GDM1 (cell line): ENCODE data around the gene EIF2S2.

Experiments
- DNase-seq: peaks from one replicate; lab custom pipeline; 2025; lab: John Stamatoyannopoulos, UW

Gene EIF2S2

DNA sequence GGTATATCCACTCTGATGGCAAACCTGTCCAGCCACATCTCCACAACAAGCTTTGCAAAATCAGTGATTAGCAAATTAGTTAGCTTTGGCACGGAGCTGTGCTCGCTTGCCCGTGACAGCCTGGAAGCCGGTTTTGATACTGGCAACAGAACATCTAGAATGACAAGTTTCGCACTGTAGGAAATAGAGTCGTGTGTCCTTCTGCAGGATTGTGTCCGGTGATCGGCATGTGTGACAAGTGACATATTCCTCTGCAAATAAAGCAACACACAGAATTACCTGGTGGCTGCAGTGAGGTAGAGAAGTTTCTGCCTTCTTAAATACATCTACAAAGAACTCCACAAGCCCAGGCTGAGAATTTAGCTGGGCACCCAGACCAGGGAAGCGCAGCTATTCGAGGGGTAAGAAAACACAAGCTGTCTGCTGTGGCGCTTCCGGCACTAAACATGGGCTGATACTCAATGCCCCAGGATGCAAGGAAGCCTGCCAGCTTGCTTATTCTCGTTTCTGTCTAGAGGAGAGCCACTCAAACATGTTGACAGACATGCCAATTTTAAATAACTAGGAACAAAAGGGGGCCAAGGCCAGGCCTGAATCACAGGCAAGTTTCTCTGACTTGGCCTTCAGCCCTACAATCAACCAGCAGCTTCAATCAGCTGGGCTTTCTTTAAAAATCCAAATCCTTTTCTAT lies 22.2 kb downstream of the EIF2S2 start:
- no peak for DNase-seq

- no peak for DNase-seq
Observed at GRCh38 chr20:34089175-34089479, 22.9 kb downstream of the EIF2S2 start.

- no peak for DNase-seq
Observed at GRCh38 chr20:34088305-34089174, 23.5 kb downstream of the EIF2S2 start.

- DNase-seq = no peak
Observed at GRCh38 chr20:34085544-34086040, 26.5 kb downstream of the EIF2S2 start.

DNA sequence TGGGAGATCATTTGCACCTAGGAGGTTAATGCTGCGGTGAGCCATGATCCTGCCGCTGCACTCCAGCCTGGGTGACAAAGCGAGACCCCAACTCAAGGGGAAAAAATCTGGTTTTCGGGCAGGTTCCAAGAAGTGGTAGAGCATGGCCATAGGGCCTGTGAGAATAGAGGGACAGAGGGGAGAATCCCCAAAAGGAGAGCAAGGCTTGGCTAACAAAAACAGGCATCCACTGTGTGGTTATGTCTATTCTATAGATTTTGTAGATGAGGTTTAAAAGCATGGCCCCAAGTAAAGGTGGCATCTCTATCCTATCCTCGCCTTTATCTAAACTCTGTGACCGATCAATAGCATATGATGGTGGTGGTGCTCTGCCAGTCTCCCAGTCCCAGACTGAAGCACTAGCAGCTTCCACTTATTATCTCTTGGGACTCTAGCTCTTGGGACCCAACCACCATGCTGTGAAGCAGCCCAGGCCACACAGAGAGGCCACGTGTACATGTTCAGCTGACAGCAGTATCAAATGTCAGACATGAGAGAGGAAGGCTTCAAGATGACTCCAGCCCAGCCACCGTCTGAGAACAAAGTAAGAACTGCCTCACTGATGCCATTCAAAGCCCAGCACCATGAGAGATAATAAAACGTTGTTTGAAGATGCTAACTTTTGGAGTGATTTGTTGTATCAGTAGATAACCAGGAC lies 27.7 kb downstream of the EIF2S2 start:
- DNase-seq = no peak

DNA sequence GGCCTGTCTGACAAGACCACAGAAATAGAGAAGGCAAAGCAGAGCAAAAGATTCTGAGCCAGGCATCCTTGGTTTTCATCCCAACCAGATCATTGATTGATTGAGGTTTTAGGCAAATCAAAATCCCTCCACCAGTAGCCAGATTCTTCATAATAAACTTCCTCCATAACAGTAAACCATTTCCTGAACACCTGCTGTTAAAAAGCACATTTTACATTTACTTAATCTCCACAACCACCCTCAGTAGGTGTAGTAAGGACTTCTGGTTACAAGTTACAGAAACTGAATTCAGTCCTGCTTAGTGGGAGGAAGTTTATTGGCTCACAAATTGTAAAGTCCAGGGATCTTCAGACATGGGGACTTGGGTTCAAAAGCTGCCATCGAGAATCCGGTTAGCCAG lies 28.3 kb downstream of the EIF2S2 start:
- no peak for DNase-seq

- DNase-seq = no peak
Observed at GRCh38 chr20:34083137-34083536, 28.9 kb downstream of the EIF2S2 start.

GRCh38 chr20:34082232-34082887 lies 29.7 kb downstream of the EIF2S2 start:
- no peak for DNase-seq

GRCh38 chr20:34079818-34080217 lies 32.2 kb downstream of the EIF2S2 start:
- DNase-seq = no peak

- DNase-seq = no peak
Observed at GRCh38 chr20:34078540-34078939, 33.5 kb downstream of the EIF2S2 start.

DNA sequence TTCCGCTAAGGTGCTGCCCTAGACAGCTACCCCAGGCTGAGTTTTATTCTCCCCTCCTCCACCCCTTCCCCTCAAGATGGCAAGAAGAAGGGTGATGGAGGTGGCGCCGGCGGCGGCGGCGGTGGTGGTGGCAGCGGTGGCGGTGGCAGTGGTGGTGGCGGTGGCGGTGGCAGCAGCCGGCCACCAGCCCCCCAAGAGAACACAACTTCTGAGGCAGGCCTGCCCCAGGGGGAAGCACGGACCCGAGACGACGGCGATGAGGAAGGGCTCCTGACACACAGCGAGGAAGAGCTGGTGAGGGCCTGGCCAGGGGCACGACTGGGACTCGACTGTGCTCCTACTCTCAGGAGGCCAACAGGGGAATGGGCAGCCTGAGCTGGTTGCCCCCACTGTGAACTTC lies 35.1 kb downstream of the EIF2S2 start:
- DNase-seq = no peak

DNA sequence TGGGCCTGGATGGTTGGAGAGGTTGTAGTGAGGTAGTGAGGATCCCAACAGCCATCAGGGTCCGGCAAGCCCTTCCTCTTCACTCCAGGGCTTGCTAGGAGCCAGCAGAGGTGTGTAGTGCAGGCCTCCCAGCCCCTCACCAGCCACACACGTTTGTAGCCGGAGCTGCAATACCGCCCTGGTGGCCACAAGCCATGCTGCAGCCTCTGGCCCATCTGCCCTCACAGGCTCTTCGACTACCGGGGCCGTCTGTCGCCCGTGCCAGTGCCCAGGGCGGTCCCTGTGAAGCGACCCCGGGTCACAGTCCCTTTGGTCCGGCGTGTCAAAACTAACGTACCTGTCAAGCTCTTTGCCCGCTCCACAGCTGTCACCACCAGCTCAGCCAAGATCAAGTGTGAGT lies 36.4 kb downstream of the EIF2S2 start:
- DNase-seq = no peak

DNA sequence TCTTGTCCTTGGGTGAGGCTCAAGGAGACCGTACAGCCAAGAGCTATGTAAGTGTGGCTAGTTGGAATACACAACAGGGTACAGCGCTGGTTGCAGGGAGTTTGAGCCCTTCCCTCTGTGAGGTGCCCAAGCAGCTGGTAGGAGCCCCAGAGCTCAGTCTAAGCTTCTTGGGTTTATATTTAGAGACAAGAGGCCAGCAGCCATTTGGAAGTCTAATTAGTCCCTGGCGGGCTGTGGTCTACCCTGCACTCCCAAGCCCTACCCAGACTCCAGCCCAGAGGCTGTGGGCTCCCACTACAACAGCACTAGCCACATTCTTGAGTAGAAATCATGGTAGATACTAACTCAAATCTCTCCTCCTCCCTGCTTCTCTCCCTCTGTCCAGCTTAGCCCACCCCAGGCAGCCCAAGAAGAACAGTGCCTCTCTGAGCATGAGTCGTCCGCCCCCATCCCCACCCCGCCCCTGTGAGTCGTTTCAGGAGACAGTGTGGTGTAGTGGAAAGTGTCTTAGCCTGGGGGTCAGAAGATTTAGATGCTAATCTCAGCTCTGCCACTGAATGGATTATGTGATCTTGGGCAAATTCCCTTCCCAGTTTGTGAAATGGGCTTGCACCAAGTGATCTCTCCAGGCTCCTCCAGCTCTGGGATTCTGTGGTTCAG lies 37.8 kb downstream of the EIF2S2 start:
- no peak for DNase-seq

GRCh38 chr20:34072778-34073177 lies 39.3 kb downstream of the EIF2S2 start:
- DNase-seq = no peak

- DNase-seq = no peak
Observed at GRCh38 chr20:34072076-34072475, 40.0 kb downstream of the EIF2S2 start.

GRCh38 chr20:34070859-34071258 lies 41.2 kb downstream of the EIF2S2 start:
- no peak for DNase-seq

DNA sequence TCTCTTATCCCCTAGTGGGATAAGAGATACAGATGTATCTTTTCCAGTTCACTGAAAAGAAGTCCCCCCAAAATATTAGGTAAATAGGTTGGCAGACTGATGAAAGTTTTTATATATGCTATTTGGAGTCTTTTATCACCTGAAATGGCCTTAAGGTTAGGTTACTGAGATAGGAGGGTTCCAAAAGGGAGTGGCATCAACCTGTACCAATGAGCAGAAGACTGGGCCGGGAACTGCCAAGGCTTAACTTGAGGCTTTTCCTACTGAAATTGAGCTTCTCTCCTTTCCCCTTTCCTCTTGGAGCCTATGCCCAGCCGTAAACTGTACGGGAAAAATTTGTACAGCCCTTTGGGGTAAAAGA lies 42.0 kb downstream of the EIF2S2 start:
- no peak for DNase-seq

DNA sequence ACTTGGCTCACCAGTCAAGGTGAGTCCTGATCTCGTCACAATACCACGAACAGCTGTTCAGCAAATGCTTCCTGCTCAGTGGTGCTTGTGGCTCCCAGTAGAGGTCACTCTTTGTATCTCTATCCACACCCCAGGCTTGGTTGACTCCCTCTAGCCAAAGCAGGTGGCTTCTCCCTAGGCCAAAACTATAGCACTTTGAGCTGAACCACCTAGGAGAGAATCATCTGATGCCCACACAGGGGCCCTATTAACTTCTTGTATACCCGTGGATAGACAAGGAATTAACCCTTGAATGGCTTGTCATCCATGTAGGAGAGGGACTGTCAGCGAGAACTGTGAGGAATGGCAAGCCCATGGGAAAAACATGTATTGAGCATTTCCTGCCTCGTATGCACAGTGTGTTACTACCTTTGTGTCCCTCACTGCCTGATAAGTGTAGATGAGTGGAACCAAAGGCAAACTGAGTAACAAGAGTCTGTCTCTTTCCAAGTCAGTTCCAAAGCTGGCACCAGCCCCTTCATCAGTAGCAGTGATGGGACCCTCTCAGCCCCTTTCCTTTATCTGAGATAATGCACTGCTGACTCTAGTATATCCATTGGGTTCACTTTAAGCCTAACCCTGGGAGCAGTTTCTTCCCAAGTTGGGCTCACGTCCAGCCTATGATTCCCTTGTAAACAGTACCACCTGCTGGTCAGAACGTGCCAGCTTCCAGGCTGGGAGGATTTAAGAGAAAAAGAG lies 42.5 kb downstream of the EIF2S2 start:
- peak; percentile 35 for DNase-seq

DNA sequence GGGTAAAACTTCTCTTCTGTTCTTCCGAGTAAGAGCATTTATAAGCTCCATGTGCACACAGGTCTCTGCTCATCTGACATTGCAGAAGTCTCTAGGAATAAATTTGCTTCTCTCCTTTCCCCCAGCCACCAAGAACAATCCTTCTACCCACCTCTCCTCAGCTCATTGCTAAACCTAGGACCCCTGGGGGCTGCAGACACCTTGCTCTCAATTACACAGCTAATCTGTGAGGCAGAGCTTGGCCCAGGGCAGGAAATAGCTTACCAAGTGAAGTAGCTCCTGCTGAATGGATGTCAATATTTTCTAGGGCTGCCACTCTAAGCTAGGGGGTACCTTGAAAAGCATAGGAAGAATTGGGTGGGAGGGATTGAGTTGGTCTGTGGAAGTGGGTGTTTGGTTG lies 44.0 kb downstream of the EIF2S2 start:
- no peak for DNase-seq

- no peak for DNase-seq
Observed at GRCh38 chr20:34066476-34067090, 45.5 kb downstream of the EIF2S2 start.

- no peak for DNase-seq
Observed at GRCh38 chr20:34065260-34065659, 46.8 kb downstream of the EIF2S2 start.
